GM12878 (cell line): ENCODE data around the gene NEU3. TPM values are rescaled to one million over a fixed set of nuclear protein-coding genes. Genes with fewer than 3 reads are reported as not detected.
A peak's percentile ranks its signal among the peaks of the same experiment; 100 is the strongest.

Source experiments
- ATAC-seq: fragments of 200-7000 bp; cut with Tn5 transposase; 3 replicates; pipeline ENCODE4 v1.9.1; 2020; ENCODE audit warnings: mild to moderate bottlenecking, moderate library complexity
- BruUV-seq: library from RNA; stranded (reverse); fragments of 400-500 nt; replicated peaks from 2 replicates; lab custom pipeline; 2021; lab: Mats Ljungman, UMichigan
- CTCF ChIA-PET: fragments of 300-600 bp; sonication (Branson Sonifier 250); formaldehyde crosslinking; extraction: SDS; loops from one replicate; lab custom pipeline; 2021; ENCODE audit warnings: inconsistent platforms; lab: Yijun Ruan, JAX
- POLR2A ChIA-PET: fragments of 350-600 bp; formaldehyde crosslinking; extraction: SDS; loops from one replicate; lab custom pipeline; 2021; ENCODE audit warnings: inconsistent platforms; lab: Charles Lee
- RAD21 ChIA-PET: fragments of 300-600 bp; sonication (Branson Sonifier 250); formaldehyde crosslinking; loops from one replicate; lab custom pipeline; 2023; ENCODE audit warnings: antibody characterized with exemption; ENCODE audit not compliant: unreplicated experiment; lab: Charles Lee
- SMC1A ChIA-PET: fragments of 300-600 bp; sonication (Branson Sonifier 250); formaldehyde crosslinking; loops from one replicate; lab custom pipeline; 2023; ENCODE audit not compliant: unreplicated experiment, uncharacterized antibody; lab: Charles Lee
- DNase-seq: peaks from one replicate; pipeline ENCODE4 v3.0.0-alpha.2; 2011; ENCODE audit warnings: low read depth, low spot score
- FAIRE-seq: peaks from 3 replicates; lab custom pipeline; 2011; peaks lifted over from hg19 to GRCh38; lab: Jason Lieb, UNC
- H2AFZ ChIP-seq: 2 replicates; pipeline ENCODE4 v1.6.0; 2011; ENCODE audit warnings: low read depth, low read length, control low read depth; ENCODE audit not compliant: control insufficient read depth
- H3K27ac ChIP-seq: 2 replicates; pipeline ENCODE4 v1.5.1; 2011; ENCODE audit warnings: control low read depth; ENCODE audit not compliant: control insufficient read depth, insufficient read depth
- H3K27me3 ChIP-seq, 2 experiments: replicated peaks in 1 of 2; 2 replicates each; pipeline versions ENCODE4 v1.6.0 to v1.6.1; 2011; ENCODE audit warnings: low read length in 1 of 2; ENCODE audit not compliant: control insufficient read depth in 2 of 2, insufficient read depth in 2 of 2
- H3K36me3 ChIP-seq, 2 experiments: 2 replicates each; pipeline ENCODE4 v1.5.1; 2011; ENCODE audit warnings: low read length in 1 of 2; ENCODE audit not compliant: control insufficient read depth in 2 of 2, insufficient read depth in 2 of 2
- H3K4me1 ChIP-seq: 2 replicates; pipeline ENCODE4 v1.6.1; 2011; ENCODE audit warnings: mild to moderate bottlenecking, low read length, moderate library complexity, mixed read lengths; ENCODE audit not compliant: control insufficient read depth, insufficient read depth
- H3K4me2 ChIP-seq: 2 replicates; pipeline ENCODE4 v1.6.0; 2011; ENCODE audit warnings: control low read depth; ENCODE audit not compliant: control insufficient read depth, insufficient read depth
- H3K4me3 ChIP-seq: fragments of 200-600 bp; sonication (generic); 2 replicates; pipeline ENCODE4 v1.5.1; 2016
- H3K79me2 ChIP-seq: 2 replicates; pipeline ENCODE4 v1.6.0; 2011; ENCODE audit warnings: low read length; ENCODE audit not compliant: control insufficient read depth, insufficient read depth
- H3K9ac ChIP-seq: 2 replicates; pipeline ENCODE4 v1.8.0; 2011; ENCODE audit warnings: low read length, control low read depth, mixed read lengths; ENCODE audit not compliant: control insufficient read depth, insufficient read depth
- H3K9me3 ChIP-seq: replicated peaks from 3 replicates; pipeline ENCODE4 v1.5.1; 2011; ENCODE audit warnings: mild to moderate bottlenecking, low read length; ENCODE audit not compliant: control insufficient read depth, insufficient read depth
- H4K20me1 ChIP-seq: 2 replicates; pipeline ENCODE4 v1.6.0; 2011; ENCODE audit not compliant: control insufficient read depth, insufficient read depth
- FOS ChIP-seq: IDR thresholded peaks from 3 replicates; pipeline ENCODE4 v1.6.1; 2011; ENCODE audit warnings: borderline replicate concordance; ENCODE audit not compliant: insufficient read length; ENCODE audit errors: extremely low read depth
- LARP7 ChIP-seq: fragments of 450-650 bp; IDR thresholded peaks from 2 replicates; pipeline ENCODE4 v1.6.1; 2017; ENCODE audit warnings: mild to moderate bottlenecking
- NR2F1 ChIP-seq: fragments of 450-650 bp; conservative IDR thresholded peaks from 2 replicates; pipeline ENCODE4 v1.6.1; 2017; ENCODE audit warnings: mild to moderate bottlenecking
- RAD21 ChIP-seq: IDR thresholded peaks from 2 replicates; pipeline ENCODE4 v1.6.1; 2011; ENCODE audit warnings: mild to moderate bottlenecking, low read depth, low read length, moderate library complexity; ENCODE audit not compliant: insufficient read depth
- SMARCA5 ChIP-seq: fragments of 450-650 bp; IDR thresholded peaks from 2 replicates; pipeline ENCODE4 v1.6.1; 2017; ENCODE audit warnings: mild to moderate bottlenecking
- SMC3 ChIP-seq: IDR thresholded peaks from 2 replicates; pipeline ENCODE4 v1.6.1; 2011; ENCODE audit warnings: low read length, improper control_type of control experiment, borderline replicate concordance
- WGBS: methylation state at CpG from one replicate; pipeline ENCODE4 v1.1.6; 2016; ENCODE audit warnings: low lambda C conversion rate; ENCODE audit not compliant: insufficient replicate concordance, insufficient coverage; ENCODE audit errors: missing lambda C conversion rate; 5-methylcytosine and 5-hydroxymethylcytosine counted together
- in situ Hi-C: fragments of 300-500 bp; cut with MboI; formaldehyde crosslinking; loops from 9 replicates; pipeline ENCODE4 v1.14.3; 2018; ENCODE audit warnings: mixed read lengths
- intact Hi-C: fragments of 100-400 bp; cut with micrococcal nuclease; formaldehyde crosslinking; loops from one replicate; pipeline ENCODE4 v1.14.2; 2022; ENCODE audit not compliant: unreplicated experiment
- polyA plus RNA-seq, 11 experiments: library from polyadenylated mRNA; depleted of rRNA in 4 of 11; unstranded in 6 of 11; stranded (reverse) in 5 of 11; fragments of >200 nt; fragmentation: Nextera tagmentation in 4 of 11; fragmentation: Illumina TruSeq in 1 of 11; extraction: Ambion mirVana in 4 of 11; extraction: Trizol in 1 of 11; gene quantifications; 1 replicate in 1 of 11; 2 replicates in 10 of 11; pipeline versions ENCODE4 v1.2.1 to v1.2.3, GENCODE V29; 2011 to 2016; ENCODE audit warnings: inconsistent platforms in 2 of 11, missing spikeins in 2 of 11, low read depth in 1 of 11
- total RNA-seq, 4 experiments: library from RNA; depleted of rRNA in 3 of 4; stranded (reverse); fragments of >200 nt in 3 of 4; fragmentation: Illumina TruSeq in 1 of 4; extraction: Trizol in 1 of 4; gene quantifications; 2 replicates each; pipeline versions ENCODE4 v1.2.1 to v1.2.3, GENCODE V29; 2013 to 2021
- TF ChIP-seq, protein P1 (sequence below): IDR thresholded peaks from 2 replicates; pipeline ENCODE4 v1.6.1; 2012; ENCODE audit warnings: improper control_type of control experiment, low read depth, low read length; ENCODE audit not compliant: insufficient replicate concordance
- TF ChIP-seq, protein P2 (sequence below): IDR thresholded peaks from 2 replicates; pipeline ENCODE4 v1.6.1; 2011; ENCODE audit warnings: borderline replicate concordance, low read depth, mild to moderate bottlenecking, moderate library complexity, mixed read lengths, low read length; ENCODE audit not compliant: insufficient read depth; ENCODE audit errors: extremely low read length
- TF ChIP-seq, protein P3 (sequence below): fragments of 150-350 bp; IDR thresholded peaks from 2 replicates; pipeline ENCODE4 v1.6.1; 2016; ENCODE audit warnings: low read depth, low read length
- TF ChIP-seq, protein P4 (sequence below): IDR thresholded peaks from 2 replicates; pipeline ENCODE4 v1.6.1; 2011; ENCODE audit warnings: mild to moderate bottlenecking, low read depth, low read length, moderate library complexity; ENCODE audit not compliant: insufficient replicate concordance

Gene NEU3
- total and polyA plus RNA-seq, 10 of the 15 experiments (the other 5 are each of a cell fraction or from before 2014, with no cell fraction given): 2.5 to 20.3 (median 13.4) TPM

DNA sequence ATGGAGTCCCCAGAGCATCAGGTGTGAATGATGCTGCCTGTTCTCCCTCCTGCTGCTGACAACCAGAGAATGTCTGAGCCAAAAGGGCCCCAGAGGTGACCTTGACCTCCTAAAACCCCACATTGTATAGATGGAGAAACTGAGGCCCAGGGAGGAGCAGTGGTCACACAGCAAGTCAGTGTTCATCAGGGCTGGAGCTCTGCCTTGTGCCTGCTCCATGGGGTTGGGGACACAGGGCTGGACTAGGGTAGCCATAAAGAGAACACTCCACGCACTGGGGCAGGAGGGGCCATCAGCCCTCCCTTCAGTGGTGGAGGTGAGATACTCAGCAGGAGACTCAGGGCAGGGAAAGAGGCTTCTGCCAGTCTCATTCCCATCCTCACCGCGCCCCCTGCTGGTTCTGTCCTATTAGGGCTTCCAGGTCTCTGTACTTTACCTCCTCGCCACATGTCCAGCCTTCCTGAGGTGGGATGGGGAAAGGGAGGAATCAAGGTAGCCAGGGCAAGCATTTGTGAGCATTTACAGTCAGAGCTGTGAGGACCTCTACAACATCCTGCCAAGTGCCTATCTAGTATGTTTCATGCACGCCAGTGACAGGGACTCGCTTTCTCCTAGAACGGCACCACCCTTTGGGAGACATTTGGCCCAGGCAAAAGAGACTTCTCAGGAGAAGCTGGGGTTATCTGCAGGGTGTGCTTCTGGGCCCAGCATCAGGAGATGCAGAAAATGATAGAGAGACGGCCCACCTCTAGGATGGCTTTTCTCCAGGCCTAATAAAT is 43.2 kb downstream of the NEU3 start:
- H3K9ac ChIP-seq: no peak overlapping the region
- ChIA-PET CTCF (interaction anchor here (0.6 to 6.4 kb wide), 26 partner anchors 10 to 217 kb away, joined by 3 to 77 read pairs (median 3); partner anchors contain the start of gene NEU3), SMC1A (interaction anchor here (1.1 to 2.4 kb wide), 4 partner anchors 9 to 103 kb away, joined by 3 to 15 read pairs (median 10); no protein-coding TSS in a partner anchor), POLR2A (no interaction called here), RAD21 (interaction anchor here (0.8 to 2.1 kb wide), 4 partner anchors 9 to 173 kb away, joined by 3 to 12 read pairs (median 4); no protein-coding TSS in a partner anchor)
- no peak overlapping the region for H3K4me2 ChIP-seq
- H3K27ac ChIP-seq: no peak overlapping the region
- no peaks in the 10 kb centered on the region for H3K79me2 ChIP-seq
- H2AFZ ChIP-seq: no peak overlapping the region
- ATAC-seq: peak; percentile 88
- DNase-seq: no peak
- H3K4me3 ChIP-seq: no peak overlapping the region
- peak; percentile 65 for FAIRE-seq
- intact Hi-C loops (loop anchor here (1.0 kb wide), 1 partner anchor 103 kb away; no protein-coding TSS in a partner anchor), in situ Hi-C loops (no loop called here)
- 45% methylated on average over 8 of the region's 8 CpGs for WGBS
- no peaks in the 10 kb centered on the region for H3K36me3 ChIP-seq
- peaks cover 10% of the 10 kb centered on the region; the same call in 1 of the 2 replicates for H3K4me1 ChIP-seq
- H3K27me3 ChIP-seq: no peaks in the 10 kb centered on the region
- no peaks in the 10 kb centered on the region for H4K20me1 ChIP-seq
- no TSS peak for BruUV-seq
- H3K9me3 ChIP-seq: no peaks in the 10 kb centered on the region
- no peak for TF ChIP-seq FOS
- peak; percentile 67 for TF ChIP-seq SMC3
- 0 out of 2 replicates have a peak, but pooled peaks have one; percentile 27 for TF ChIP-seq LARP7
- peak; percentile 50; the same call in 1 of the 2 replicates for TF ChIP-seq SMARCA5
- TF ChIP-seq, protein P1, sequence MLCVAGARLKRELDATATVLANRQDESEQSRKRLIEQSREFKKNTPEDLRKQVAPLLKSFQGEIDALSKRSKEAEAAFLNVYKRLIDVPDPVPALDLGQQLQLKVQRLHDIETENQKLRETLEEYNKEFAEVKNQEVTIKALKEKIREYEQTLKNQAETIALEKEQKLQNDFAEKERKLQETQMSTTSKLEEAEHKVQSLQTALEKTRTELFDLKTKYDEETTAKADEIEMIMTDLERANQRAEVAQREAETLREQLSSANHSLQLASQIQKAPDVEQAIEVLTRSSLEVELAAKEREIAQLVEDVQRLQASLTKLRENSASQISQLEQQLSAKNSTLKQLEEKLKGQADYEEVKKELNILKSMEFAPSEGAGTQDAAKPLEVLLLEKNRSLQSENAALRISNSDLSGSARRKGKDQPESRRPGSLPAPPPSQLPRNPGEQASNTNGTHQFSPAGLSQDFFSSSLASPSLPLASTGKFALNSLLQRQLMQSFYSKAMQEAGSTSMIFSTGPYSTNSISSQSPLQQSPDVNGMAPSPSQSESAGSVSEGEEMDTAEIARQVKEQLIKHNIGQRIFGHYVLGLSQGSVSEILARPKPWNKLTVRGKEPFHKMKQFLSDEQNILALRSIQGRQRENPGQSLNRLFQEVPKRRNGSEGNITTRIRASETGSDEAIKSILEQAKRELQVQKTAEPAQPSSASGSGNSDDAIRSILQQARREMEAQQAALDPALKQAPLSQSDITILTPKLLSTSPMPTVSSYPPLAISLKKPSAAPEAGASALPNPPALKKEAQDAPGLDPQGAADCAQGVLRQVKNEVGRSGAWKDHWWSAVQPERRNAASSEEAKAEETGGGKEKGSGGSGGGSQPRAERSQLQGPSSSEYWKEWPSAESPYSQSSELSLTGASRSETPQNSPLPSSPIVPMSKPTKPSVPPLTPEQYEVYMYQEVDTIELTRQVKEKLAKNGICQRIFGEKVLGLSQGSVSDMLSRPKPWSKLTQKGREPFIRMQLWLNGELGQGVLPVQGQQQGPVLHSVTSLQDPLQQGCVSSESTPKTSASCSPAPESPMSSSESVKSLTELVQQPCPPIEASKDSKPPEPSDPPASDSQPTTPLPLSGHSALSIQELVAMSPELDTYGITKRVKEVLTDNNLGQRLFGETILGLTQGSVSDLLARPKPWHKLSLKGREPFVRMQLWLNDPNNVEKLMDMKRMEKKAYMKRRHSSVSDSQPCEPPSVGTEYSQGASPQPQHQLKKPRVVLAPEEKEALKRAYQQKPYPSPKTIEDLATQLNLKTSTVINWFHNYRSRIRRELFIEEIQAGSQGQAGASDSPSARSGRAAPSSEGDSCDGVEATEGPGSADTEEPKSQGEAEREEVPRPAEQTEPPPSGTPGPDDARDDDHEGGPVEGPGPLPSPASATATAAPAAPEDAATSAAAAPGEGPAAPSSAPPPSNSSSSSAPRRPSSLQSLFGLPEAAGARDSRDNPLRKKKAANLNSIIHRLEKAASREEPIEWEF: no peak
- TF ChIP-seq RAD21: peak; percentile 66
- no peak for TF ChIP-seq NR2F1
- TF ChIP-seq, protein P2, sequence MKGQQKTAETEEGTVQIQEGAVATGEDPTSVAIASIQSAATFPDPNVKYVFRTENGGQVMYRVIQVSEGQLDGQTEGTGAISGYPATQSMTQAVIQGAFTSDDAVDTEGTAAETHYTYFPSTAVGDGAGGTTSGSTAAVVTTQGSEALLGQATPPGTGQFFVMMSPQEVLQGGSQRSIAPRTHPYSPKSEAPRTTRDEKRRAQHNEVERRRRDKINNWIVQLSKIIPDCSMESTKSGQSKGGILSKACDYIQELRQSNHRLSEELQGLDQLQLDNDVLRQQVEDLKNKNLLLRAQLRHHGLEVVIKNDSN: no peak
- TF ChIP-seq, protein P3, sequence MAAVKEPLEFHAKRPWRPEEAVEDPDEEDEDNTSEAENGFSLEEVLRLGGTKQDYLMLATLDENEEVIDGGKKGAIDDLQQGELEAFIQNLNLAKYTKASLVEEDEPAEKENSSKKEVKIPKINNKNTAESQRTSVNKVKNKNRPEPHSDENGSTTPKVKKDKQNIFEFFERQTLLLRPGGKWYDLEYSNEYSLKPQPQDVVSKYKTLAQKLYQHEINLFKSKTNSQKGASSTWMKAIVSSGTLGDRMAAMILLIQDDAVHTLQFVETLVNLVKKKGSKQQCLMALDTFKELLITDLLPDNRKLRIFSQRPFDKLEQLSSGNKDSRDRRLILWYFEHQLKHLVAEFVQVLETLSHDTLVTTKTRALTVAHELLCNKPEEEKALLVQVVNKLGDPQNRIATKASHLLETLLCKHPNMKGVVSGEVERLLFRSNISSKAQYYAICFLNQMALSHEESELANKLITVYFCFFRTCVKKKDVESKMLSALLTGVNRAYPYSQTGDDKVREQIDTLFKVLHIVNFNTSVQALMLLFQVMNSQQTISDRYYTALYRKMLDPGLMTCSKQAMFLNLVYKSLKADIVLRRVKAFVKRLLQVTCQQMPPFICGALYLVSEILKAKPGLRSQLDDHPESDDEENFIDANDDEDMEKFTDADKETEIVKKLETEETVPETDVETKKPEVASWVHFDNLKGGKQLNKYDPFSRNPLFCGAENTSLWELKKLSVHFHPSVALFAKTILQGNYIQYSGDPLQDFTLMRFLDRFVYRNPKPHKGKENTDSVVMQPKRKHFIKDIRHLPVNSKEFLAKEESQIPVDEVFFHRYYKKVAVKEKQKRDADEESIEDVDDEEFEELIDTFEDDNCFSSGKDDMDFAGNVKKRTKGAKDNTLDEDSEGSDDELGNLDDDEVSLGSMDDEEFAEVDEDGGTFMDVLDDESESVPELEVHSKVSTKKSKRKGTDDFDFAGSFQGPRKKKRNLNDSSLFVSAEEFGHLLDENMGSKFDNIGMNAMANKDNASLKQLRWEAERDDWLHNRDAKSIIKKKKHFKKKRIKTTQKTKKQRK: no peak
- TF ChIP-seq, protein P4, sequence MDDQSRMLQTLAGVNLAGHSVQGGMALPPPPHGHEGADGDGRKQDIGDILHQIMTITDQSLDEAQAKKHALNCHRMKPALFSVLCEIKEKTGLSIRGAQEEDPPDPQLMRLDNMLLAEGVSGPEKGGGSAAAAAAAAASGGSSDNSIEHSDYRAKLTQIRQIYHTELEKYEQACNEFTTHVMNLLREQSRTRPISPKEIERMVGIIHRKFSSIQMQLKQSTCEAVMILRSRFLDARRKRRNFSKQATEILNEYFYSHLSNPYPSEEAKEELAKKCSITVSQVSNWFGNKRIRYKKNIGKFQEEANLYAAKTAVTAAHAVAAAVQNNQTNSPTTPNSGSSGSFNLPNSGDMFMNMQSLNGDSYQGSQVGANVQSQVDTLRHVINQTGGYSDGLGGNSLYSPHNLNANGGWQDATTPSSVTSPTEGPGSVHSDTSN: no peak
